Measurements from ENCODE around the gene THRSP. TPM values are rescaled to one million over a fixed set of nuclear protein-coding genes. Genes with fewer than 3 reads are reported as not detected.

Gene THRSP
- total RNA-seq, 1 experiment from 2014 or later = not detected

DNA sequence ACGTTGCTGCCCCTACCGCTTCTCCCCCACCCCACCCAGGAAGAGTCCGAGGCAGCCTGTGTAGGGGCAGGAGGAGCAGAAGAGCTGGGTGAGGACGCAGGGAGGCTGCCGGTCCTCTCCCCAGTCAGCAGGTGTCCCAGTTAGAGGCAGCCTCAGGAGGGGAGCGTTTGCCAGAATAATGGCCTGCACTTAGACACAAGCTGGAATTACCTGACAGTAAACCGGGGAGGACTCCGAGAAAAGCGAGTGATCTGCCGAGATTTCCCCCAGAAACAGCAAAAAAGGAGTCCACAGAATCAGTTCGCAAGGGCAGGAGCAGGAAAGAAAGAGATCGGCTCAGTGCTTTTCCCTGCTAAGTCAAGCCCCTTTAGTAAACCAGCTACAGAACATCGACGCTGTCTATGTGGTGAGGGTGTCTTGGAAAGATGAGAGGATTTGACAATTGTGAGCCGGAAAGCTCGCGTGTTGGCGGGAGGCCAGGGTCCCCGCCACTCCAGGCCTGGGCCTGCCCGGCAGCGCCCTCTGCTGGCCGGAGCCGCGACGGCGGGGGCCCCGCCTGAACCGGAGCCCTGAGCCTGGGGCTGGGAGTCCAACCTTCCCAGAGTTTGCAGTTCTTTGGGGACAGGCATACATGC lies 17.7 kb upstream of the THRSP start:
- Histone ChIP-seq H3K18ac (ENCODE audit: insufficient read length, low read depth, low read length) (no peak overlapping the region), H3K9ac (ENCODE audit: extremely low read depth, insufficient read length, low read length) (peak overlapping the region; percentile 45), H3K4me1 (ENCODE audit: insufficient read depth, low read length) (0 out of 2 replicates have a peak, but pooled peaks cover 2% of the 10 kb centered on the region), H3K14ac (ENCODE audit: insufficient read depth, low read length) (peak overlapping the region; percentile 79; the same call in 1 of the 2 replicates), H3K79me2 (ENCODE audit: insufficient read depth, low read length) (no peaks in the 10 kb centered on the region), H3K27me3 (ENCODE audit: insufficient read depth, low read length) (no peaks in the 10 kb centered on the region), H2BK12ac (ENCODE audit: insufficient read length, low read depth, low read length) (no peak overlapping the region), H3T11ph (ENCODE audit: low read length) (no peak overlapping the region), H3K27ac (ENCODE audit: insufficient read length, low read depth, low read length) (no peak overlapping the region), H3K56ac (ENCODE audit: insufficient read length, low read depth, low read length) (no peak overlapping the region), H2AFZ (ENCODE audit: low read length) (peak overlapping the region; percentile 89), H3K23ac (ENCODE audit: insufficient read length, low read depth, low read length) (no peak overlapping the region), H2BK120ac (ENCODE audit: low read depth, low read length, poor library complexity, severe bottlenecking) (no peak overlapping the region), H3K9me3 (ENCODE audit: control insufficient read depth, low read depth, low read length) (no peaks in the 10 kb centered on the region), H3K4ac (ENCODE audit: low read depth, low read length) (no peak overlapping the region), H3K4me2 (ENCODE audit: insufficient read depth, insufficient read length, low read length) (peak overlapping the region; percentile 24), H2AK5ac (ENCODE audit: insufficient read length, low read length) (no peak overlapping the region), H2BK15ac (ENCODE audit: low read depth, low read length) (no peak overlapping the region), H4K5ac (ENCODE audit: insufficient read length, low read depth, low read length) (no peak overlapping the region), H4K8ac (replicated peaks; ENCODE audit: insufficient read length, low read depth, low read length) (no peak overlapping the region), H3K79me1 (ENCODE audit: insufficient read depth, low read depth, low read length, poor library complexity, severe bottlenecking) (no peaks in the 10 kb centered on the region), H2BK20ac (ENCODE audit: low read depth, low read length, poor library complexity, severe bottlenecking) (no peak overlapping the region), H3K23me2 (ENCODE audit: insufficient read length, low read depth, low read length, poor library complexity, severe bottlenecking) (no peaks in the 10 kb centered on the region), H4K91ac (ENCODE audit: insufficient read length, low read depth, low read length) (no peak overlapping the region), H2BK5ac (ENCODE audit: insufficient read length, low read length) (no peak overlapping the region), H4K20me1 (ENCODE audit: control insufficient read depth, insufficient read depth, insufficient read length) (no peaks in the 10 kb centered on the region)
- H3K27me3 Mint-ChIP-seq (ENCODE audit: low read depth) = peaks cover 7% of the 10 kb centered on the region
- H3K4me1 Mint-ChIP-seq = peaks cover 22 to 29% of the 10 kb centered on the region in 2 experiments
- DNase-seq = peak; percentile 80
- no peaks in the 10 kb centered on the region; a peak in 2 of 7 replicates for H3K36me3 Mint-ChIP-seq (ENCODE audit: insufficient read depth in 1 of 3, low read depth in 3 of 3)
- H3K27ac Mint-ChIP-seq = no peak overlapping the region; a peak in 1 of 7 replicates
- peak overlapping the region; percentile 48 to 62 for H3K4me3 Mint-ChIP-seq
- no peaks in the 10 kb centered on the region for H3K9me3 Mint-ChIP-seq
- TF ChIP-seq, protein P1, sequence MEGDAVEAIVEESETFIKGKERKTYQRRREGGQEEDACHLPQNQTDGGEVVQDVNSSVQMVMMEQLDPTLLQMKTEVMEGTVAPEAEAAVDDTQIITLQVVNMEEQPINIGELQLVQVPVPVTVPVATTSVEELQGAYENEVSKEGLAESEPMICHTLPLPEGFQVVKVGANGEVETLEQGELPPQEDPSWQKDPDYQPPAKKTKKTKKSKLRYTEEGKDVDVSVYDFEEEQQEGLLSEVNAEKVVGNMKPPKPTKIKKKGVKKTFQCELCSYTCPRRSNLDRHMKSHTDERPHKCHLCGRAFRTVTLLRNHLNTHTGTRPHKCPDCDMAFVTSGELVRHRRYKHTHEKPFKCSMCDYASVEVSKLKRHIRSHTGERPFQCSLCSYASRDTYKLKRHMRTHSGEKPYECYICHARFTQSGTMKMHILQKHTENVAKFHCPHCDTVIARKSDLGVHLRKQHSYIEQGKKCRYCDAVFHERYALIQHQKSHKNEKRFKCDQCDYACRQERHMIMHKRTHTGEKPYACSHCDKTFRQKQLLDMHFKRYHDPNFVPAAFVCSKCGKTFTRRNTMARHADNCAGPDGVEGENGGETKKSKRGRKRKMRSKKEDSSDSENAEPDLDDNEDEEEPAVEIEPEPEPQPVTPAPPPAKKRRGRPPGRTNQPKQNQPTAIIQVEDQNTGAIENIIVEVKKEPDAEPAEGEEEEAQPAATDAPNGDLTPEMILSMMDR (conservative IDR thresholded peaks at IDR 0.05) = peak; percentile 100; the same call in 2 of the 3 replicates
- WGBS (ENCODE audit: extremely low coverage, insufficient read length, low lambda C conversion rate) = no CpG with 5 or more reads among the region's 28 CpGs

Measured in H9 (cell line).